H1 (cell line): ENCODE data around the gene C11orf65. TPM values are rescaled to one million over a fixed set of nuclear protein-coding genes. Genes with fewer than 3 reads are reported as not detected.

Experiments used
- CTCF ChIA-PET: fragments of 300-600 bp; sonication (Branson Sonifier 250); formaldehyde crosslinking; loops from one replicate; lab custom pipeline; 2021; ENCODE audit not compliant: partially characterized antibody; lab: Charles Lee
- POLR2A ChIA-PET: fragments of 300-600 bp; sonication (Branson Sonifier 250); formaldehyde crosslinking; loops from one replicate; lab custom pipeline; 2021; ENCODE audit warnings: inconsistent platforms; ENCODE audit not compliant: partially characterized antibody; lab: Charles Lee
- DNase-seq, 2 experiments: peaks; one replicate each; pipeline versions ENCODE4 v3.0.0 to v3.0.0-alpha.2; 2010 to 2022; ENCODE audit warnings: low spot score in 2 of 2, low read depth in 1 of 2, mixed read lengths in 1 of 2
- FAIRE-seq: peaks from 2 replicates; lab custom pipeline; 2011; peaks lifted over from hg19 to GRCh38; lab: Jason Lieb, UNC
- H2AFZ ChIP-seq: 2 replicates; pipeline ENCODE4 v1.8.1; 2012; ENCODE audit warnings: low read length, inconsistent platforms
- H2AK5ac ChIP-seq: 2 replicates; pipeline ENCODE4 v1.6.1; 2013; ENCODE audit warnings: low read depth, low read length
- H2BK120ac ChIP-seq: replicated peaks from 2 replicates; pipeline ENCODE3; 2013; ENCODE audit warnings: low read depth, low read length, inconsistent platforms
- H2BK12ac ChIP-seq: 2 replicates; pipeline ENCODE4 v1.6.1; 2013; ENCODE audit warnings: low read depth, low read length
- H2BK15ac ChIP-seq: 2 replicates; pipeline ENCODE4 v1.6.1; 2013; ENCODE audit warnings: low read length
- H2BK20ac ChIP-seq: 2 replicates; pipeline ENCODE4 v1.6.1; 2013; ENCODE audit warnings: low read length
- H2BK5ac ChIP-seq: 2 replicates; pipeline ENCODE4 v1.6.1; 2013; ENCODE audit warnings: low read depth, low read length
- H3K14ac ChIP-seq: 2 replicates; pipeline ENCODE4 v1.6.1; 2013; ENCODE audit warnings: inconsistent platforms; ENCODE audit not compliant: insufficient read length
- H3K18ac ChIP-seq: 2 replicates; pipeline ENCODE4 v1.6.1; 2013; ENCODE audit warnings: low read length; ENCODE audit errors: extremely low read depth
- H3K23ac ChIP-seq: 2 replicates; pipeline ENCODE4 v1.6.1; 2013; ENCODE audit warnings: inconsistent platforms; ENCODE audit not compliant: insufficient read length
- H3K23me2 ChIP-seq: 2 replicates; pipeline ENCODE4 v1.6.1; 2013; ENCODE audit warnings: low read depth, low read length
- H3K27ac ChIP-seq: 2 replicates; pipeline ENCODE4 v1.6.1; 2011; ENCODE audit warnings: low read depth, low read length, inconsistent platforms
- H3K27me3 ChIP-seq, 4 experiments: replicated peaks in 1 of 4; 1 replicate in 1 of 4; 2 replicates in 3 of 4; pipeline versions ENCODE4 v1.6.1 to v1.8.1; 2011 to 2013; ENCODE audit warnings: low read length in 3 of 4, mild to moderate bottlenecking in 3 of 4, inconsistent platforms in 2 of 4, mixed read lengths in 2 of 4, moderate library complexity in 1 of 4; ENCODE audit not compliant: control insufficient read depth in 3 of 4, insufficient read depth in 3 of 4; ENCODE audit errors: extremely low read depth in 1 of 4
- H3K36me3 ChIP-seq, 4 experiments: 2 replicates each; pipeline versions ENCODE4 v1.6.1 to v1.8.1; 2011 to 2013; ENCODE audit warnings: mild to moderate bottlenecking in 4 of 4, low read length in 3 of 4, moderate library complexity in 2 of 4, control low read depth in 1 of 4, inconsistent platforms in 1 of 4; ENCODE audit not compliant: insufficient read depth in 4 of 4, control insufficient read depth in 2 of 4
- H3K4ac ChIP-seq: replicated peaks from 2 replicates; pipeline ENCODE3; 2013; ENCODE audit warnings: low read length, low read depth, mixed read lengths, inconsistent platforms; ENCODE audit not compliant: insufficient read length
- H3K4me1 ChIP-seq, 4 experiments: replicated peaks in 1 of 4; 1 replicate in 1 of 4; 2 replicates in 3 of 4; pipeline versions ENCODE4 v1.6.1 to v1.8.1; 2011 to 2013; ENCODE audit warnings: low read length in 3 of 4, inconsistent platforms in 2 of 4, mixed read lengths in 1 of 4; ENCODE audit not compliant: insufficient read depth in 4 of 4, control insufficient read depth in 3 of 4
- H3K4me2 ChIP-seq, 2 experiments: 2 replicates each; pipeline versions ENCODE4 v1.6.1 to v1.8.1; 2011 to 2013; ENCODE audit warnings: low read depth in 2 of 2, low read length in 2 of 2, control low read depth in 1 of 2, inconsistent platforms in 1 of 2, mild to moderate bottlenecking in 1 of 2; ENCODE audit not compliant: insufficient read depth in 1 of 2
- H3K4me3 ChIP-seq, 4 experiments: fragments of 200-600, 300-600 bp in 1 of 4; sonication (generic), shearing (Covaris generic), sonication (Bioruptor Twin) in 1 of 4; 2 replicates each; pipeline versions ENCODE4 v1.5.1 to v1.8.1; 2011 to 2016; ENCODE audit warnings: low read length in 4 of 4, low read depth in 3 of 4, control low read depth in 2 of 4, inconsistent platforms in 2 of 4, mild to moderate bottlenecking in 2 of 4, mixed read lengths in 1 of 4, moderate library complexity in 1 of 4; ENCODE audit not compliant: insufficient read depth in 2 of 4; ENCODE audit errors: extremely low read depth in 1 of 4
- H3K56ac ChIP-seq: replicated peaks from 2 replicates; pipeline ENCODE3; 2013; ENCODE audit warnings: low read depth, mild to moderate bottlenecking, mixed read lengths, low read length, inconsistent platforms; ENCODE audit not compliant: insufficient read length
- H3K79me1 ChIP-seq: 2 replicates; pipeline ENCODE4 v1.6.1; 2013; ENCODE audit warnings: low read depth, low read length, control low read depth
- H3K79me2 ChIP-seq, 2 experiments: 2 replicates each; pipeline versions ENCODE4 v1.6.1 to v1.8.1; 2012 to 2013; ENCODE audit warnings: low read length in 2 of 2, mild to moderate bottlenecking in 2 of 2, inconsistent platforms in 1 of 2; ENCODE audit not compliant: insufficient read depth in 2 of 2, control insufficient read depth in 1 of 2
- H3K9ac ChIP-seq, 4 experiments: replicated peaks in 1 of 4; 1 replicate in 1 of 4; 2 replicates in 3 of 4; pipeline versions ENCODE4 v1.6.1 to v1.8.1; 2011 to 2013; ENCODE audit warnings: low read depth in 3 of 4, low read length in 3 of 4, control low read depth in 2 of 4, mild to moderate bottlenecking in 2 of 4, moderate library complexity in 2 of 4, inconsistent platforms in 1 of 4; ENCODE audit errors: extremely low read depth in 1 of 4
- H3K9me3 ChIP-seq, 2 experiments: 2 replicates each; pipeline versions ENCODE4 v1.6.1 to v1.8.1; 2012 to 2013; ENCODE audit warnings: mild to moderate bottlenecking in 2 of 2, moderate library complexity in 2 of 2, control low read depth in 1 of 2, inconsistent platforms in 1 of 2, low read depth in 1 of 2, low read length in 1 of 2, mixed read lengths in 1 of 2; ENCODE audit not compliant: insufficient read depth in 2 of 2
- H4K20me1 ChIP-seq, 2 experiments: replicated peaks in 1 of 2; 2 replicates each; pipeline versions ENCODE3 to v1.8.1; 2011 to 2013; ENCODE audit warnings: inconsistent platforms in 2 of 2, low read length in 2 of 2, mild to moderate bottlenecking in 1 of 2; ENCODE audit not compliant: insufficient read depth in 2 of 2, control insufficient read depth in 1 of 2
- H4K5ac ChIP-seq: 2 replicates; pipeline ENCODE4 v1.6.1; 2013; ENCODE audit warnings: low read length, low read depth, mixed read lengths, inconsistent platforms; ENCODE audit not compliant: insufficient read length
- H4K8ac ChIP-seq: 2 replicates; pipeline ENCODE4 v1.8.0; 2013; ENCODE audit warnings: mild to moderate bottlenecking, moderate library complexity, low read length, inconsistent platforms; ENCODE audit not compliant: insufficient read depth; ENCODE audit errors: extremely low read depth
- H4K91ac ChIP-seq: replicated peaks from 2 replicates; pipeline ENCODE3; 2013; ENCODE audit warnings: low read length, mixed read lengths, inconsistent platforms; ENCODE audit not compliant: insufficient read length
- KDM4A ChIP-seq: IDR thresholded peaks from one replicate; pipeline ENCODE4 v1.7.1; 2012; ENCODE audit warnings: low read depth, mild to moderate bottlenecking, moderate library complexity, low read length, inconsistent platforms; ENCODE audit not compliant: severe bottlenecking
- KDM5A ChIP-seq: fragments of 200-600 bp; IDR thresholded peaks from 2 replicates; pipeline ENCODE4 v1.7.1; 2012; ENCODE audit warnings: mild to moderate bottlenecking, low read length, inconsistent platforms, mixed read lengths
- PHF8 ChIP-seq: fragments of 200-600 bp; sonication (generic); conservative IDR thresholded peaks from 2 replicates; pipeline ENCODE4 v1.7.1; 2012; ENCODE audit warnings: low read depth, mild to moderate bottlenecking, inconsistent platforms, low read length, moderate library complexity
- RAD21 ChIP-seq, 2 experiments: IDR thresholded peaks in 1 of 2; conservative IDR thresholded peaks in 1 of 2; 2 replicates each; pipeline ENCODE4 v1.6.1; 2011; ENCODE audit warnings: low read depth in 2 of 2, low read length in 2 of 2, improper control_type of control experiment in 1 of 2, inconsistent platforms in 1 of 2, mild to moderate bottlenecking in 1 of 2, moderate library complexity in 1 of 2
- SRF ChIP-seq: IDR thresholded peaks from 2 replicates; pipeline ENCODE4 v1.6.1; 2011; ENCODE audit warnings: mild to moderate bottlenecking, low read depth, low read length, moderate library complexity
- TAF1 ChIP-seq: IDR thresholded peaks from 2 replicates; pipeline ENCODE4 v1.6.1; 2011; ENCODE audit warnings: mild to moderate bottlenecking, low read depth, low read length
- TAF7 ChIP-seq: optimal IDR thresholded peaks from 2 replicates; pipeline ENCODE3; 2011; ENCODE audit warnings: low read depth, mild to moderate bottlenecking, inconsistent platforms, low read length, moderate library complexity, borderline replicate concordance
- TBP ChIP-seq: IDR thresholded peaks from 2 replicates; pipeline ENCODE4 v1.6.1; 2011; ENCODE audit warnings: low read depth, low read length, improper control_type of control experiment
- WGBS, 2 experiments: shearing (Covaris generic) in 1 of 2; methylation state at CpG; one replicate each; pipeline versions ENCODE4 v1.1.6 to v1.1.7; 2013 to 2015; ENCODE audit warnings: low lambda C conversion rate in 2 of 2, mixed read lengths in 2 of 2, inconsistent platforms in 1 of 2, low coverage in 1 of 2, missing lambda C conversion rate in 1 of 2; ENCODE audit not compliant: insufficient replicate concordance in 2 of 2, insufficient coverage in 1 of 2, insufficient read length in 1 of 2; ENCODE audit errors: extremely low coverage in 1 of 2, missing lambda C conversion rate in 1 of 2; 5-methylcytosine and 5-hydroxymethylcytosine counted together
- polyA plus RNA-seq, 7 experiments: library from polyadenylated mRNA; depleted of rRNA in 3 of 7; stranded (reverse) in 5 of 7; unstranded in 2 of 7; fragments of >200 nt in 5 of 7; fragments of 200-250 nt in 2 of 7; gene quantifications; 1 replicate in 5 of 7; 2 replicates in 1 of 7; 4 replicates in 1 of 7; pipeline versions ENCODE4 v1.2.1 to v1.2.3, GENCODE V29; 2011 to 2013; ENCODE audit warnings: missing spikeins in 2 of 7, mixed read lengths in 2 of 7
- total RNA-seq: library from RNA; stranded (reverse); fragmentation: NEBNext Ultra II Directional; extraction: Animal tissue kit (Norgen Biotek cat#: 25700); gene quantifications from 2 replicates; pipeline ENCODE4 v1.2.1, GENCODE V29; 2021
- TF ChIP-seq, protein P1 (sequence below): IDR thresholded peaks from 2 replicates; pipeline ENCODE4 v1.6.1; 2012; ENCODE audit warnings: inconsistent platforms

The C11orf65 gene
- total and polyA plus RNA-seq, 2 of the 8 experiments (the other 6 are each of a cell fraction or from before 2014, with no cell fraction given) = 0.14 to 0.22 TPM

- H3K27ac ChIP-seq = peak within 1 kb of the TSS; percentile 31; the same call in 1 of the 2 replicates
- no peaks in the 10 kb centered on the region for H3K36me3 ChIP-seq
- peak within 1 kb of the TSS; percentile 13; the same call in 1 of the 2 replicates for H2BK5ac ChIP-seq
- no peaks in the 10 kb centered on the region for H3K9me3 ChIP-seq
- no peaks in the 10 kb centered on the region for H4K20me1 ChIP-seq
- H2BK20ac ChIP-seq = no peak within 1 kb of the TSS; the same call in 1 of the 2 replicates
- H3K56ac ChIP-seq = no peak within 1 kb of the TSS
- no peak within 1 kb of the TSS for H4K91ac ChIP-seq
- H3K9ac ChIP-seq = peak within 1 kb of the TSS; percentile 43 to 88 (median 67)
- no peak within 1 kb of the TSS for H3K14ac ChIP-seq
- FAIRE-seq = no peak
- peak within 1 kb of the TSS; percentile 44 to 83 (median 46) for H3K4me3 ChIP-seq
- POLR2A ChIA-PET = interaction anchor here (0.8 to 1.6 kb wide), 8 partner anchors 9 to 361 kb away, joined by 3 to 4 read pairs (median 3); partner anchors contain the start of gene C11orf65
- no peak within 1 kb of the TSS for H3K23ac ChIP-seq
- WGBS, 2 experiments = 1% methylated on average over 35 of the region's 84 CpGs; no CpG with 5 or more reads in 1 of the 2 experiments
- no peak within 1 kb of the TSS for H2BK15ac ChIP-seq
- peak; percentile 19 to 78 for DNase-seq
- H3K4me2 ChIP-seq = peak within 1 kb of the TSS; percentile 72 to 81
- CTCF ChIA-PET = interaction anchor here (1.0 kb wide), 1 partner anchor 151 kb away, joined by 3 read pairs; no protein-coding TSS in a partner anchor
- peaks cover 0 to 6% (median 2%) of the 10 kb centered on the region in 4 experiments; a peak in 3 of 7 replicates for H3K27me3 ChIP-seq
- H3K18ac ChIP-seq = peak within 1 kb of the TSS; percentile 87
- peak within 1 kb of the TSS; percentile 19 for H3K4ac ChIP-seq
- H2BK120ac ChIP-seq = no peak within 1 kb of the TSS
- no peak within 1 kb of the TSS for H4K5ac ChIP-seq
- peaks cover 0 to 7% (median 2%) of the 10 kb centered on the region in 4 experiments; a peak in 6 of 7 replicates for H3K4me1 ChIP-seq
- peaks cover 6% of the 10 kb centered on the region; the same call in 1 of the 2 replicates for H3K23me2 ChIP-seq
- H4K8ac ChIP-seq = peak within 1 kb of the TSS; percentile 82; the same call in 1 of the 2 replicates
- no peak within 1 kb of the TSS for H2AK5ac ChIP-seq
- H3K79me2 ChIP-seq = no peaks in the 10 kb centered on the region
- H2AFZ ChIP-seq = peak within 1 kb of the TSS; percentile 87
- peak within 1 kb of the TSS; percentile 39; the same call in 1 of the 2 replicates for H2BK12ac ChIP-seq
- no peaks in the 10 kb centered on the region for H3K79me1 ChIP-seq
- peak; percentile 8 for TF ChIP-seq TAF7
- TF ChIP-seq PHF8 = 0 out of 2 replicates have a peak, but pooled peaks have one; percentile 47
- peak in 1 of 2 experiments; percentile 7; a peak in 1 of 4 replicates for TF ChIP-seq RAD21 (IDR thresholded peaks at IDR 0.05 in 1 of 2, conservative IDR thresholded peaks at IDR 0.05 in 1 of 2; ENCODE audit: low read depth in 2 of 2, low read length in 2 of 2)
- TF ChIP-seq TAF1 = peak; percentile 68
- TF ChIP-seq, protein P1, sequence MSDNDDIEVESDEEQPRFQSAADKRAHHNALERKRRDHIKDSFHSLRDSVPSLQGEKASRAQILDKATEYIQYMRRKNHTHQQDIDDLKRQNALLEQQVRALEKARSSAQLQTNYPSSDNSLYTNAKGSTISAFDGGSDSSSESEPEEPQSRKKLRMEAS = peak; percentile 61; the same call in 1 of the 2 replicates
- 0 out of 2 replicates have a peak, but pooled peaks have one; percentile 25 for TF ChIP-seq TBP
- TF ChIP-seq KDM4A = peak; percentile 68
- no peak for TF ChIP-seq KDM5A
- no peak for TF ChIP-seq SRF
Measured at GRCh38 chr11:108498046-108498815, 30.9 kb upstream of the C11orf65 start, which contains the start of gene POGLUT3. Gene POGLUT3 (minus strand): TSS chr11:108498384. CDS start chr11:108498366, 18 bp downstream.
